ENCODE data around the gene LRIT3. TPM values are rescaled to one million over a fixed set of nuclear protein-coding genes. Genes with fewer than 3 reads are reported as not detected.

Gene LRIT3
- total RNA-seq, 1 experiment from 2014 or later: not detected

DNA sequence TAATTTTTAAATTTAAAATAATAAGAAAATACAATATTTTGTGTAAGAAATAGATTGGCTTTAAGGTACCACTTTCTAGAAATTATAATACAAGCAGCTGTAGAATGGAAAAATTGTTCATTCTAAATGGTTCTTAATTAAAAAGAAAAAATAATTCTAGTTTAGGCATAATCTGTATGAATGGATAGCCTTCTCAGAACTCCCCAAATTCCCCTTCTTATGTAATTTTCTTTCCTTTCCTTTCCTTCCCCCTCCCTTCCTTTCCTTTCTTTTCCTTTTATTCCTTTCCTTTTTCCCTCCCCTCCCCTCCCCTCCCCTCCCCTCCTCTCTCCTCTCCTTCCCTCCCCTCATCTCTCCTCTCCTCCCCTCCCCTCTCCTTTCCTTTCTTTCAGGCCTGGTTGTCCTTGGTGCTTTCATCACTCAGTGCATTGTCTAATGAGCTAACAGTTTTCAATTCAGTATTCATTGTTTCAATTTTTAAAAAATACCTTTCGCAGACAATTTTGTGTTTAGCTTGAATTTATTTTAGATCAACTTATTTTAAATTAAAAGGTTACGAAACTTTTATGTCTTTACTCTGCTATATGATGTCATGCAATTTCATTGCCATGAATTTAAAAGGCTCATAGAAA is 28.8 kb downstream of the LRIT3 start:
- no peak overlapping the region for H3K4me2 ChIP-seq
- intact Hi-C loops (cut with micrococcal nuclease; ENCODE audit: unreplicated experiment): no loop called here
- CTCF ChIA-PET: interaction anchor here (0.6 kb wide), 1 partner anchor 166 kb away, joined by 16 read pairs; no protein-coding TSS in a partner anchor
- no peaks in the 10 kb centered on the region for H3K36me3 ChIP-seq (ENCODE audit: low read depth)
- no peaks in the 10 kb centered on the region for H3K79me2 ChIP-seq (ENCODE audit: low read depth)
- H3K9me3 ChIP-seq (ENCODE audit: insufficient read depth, low read depth): no peaks in the 10 kb centered on the region
- no peak overlapping the region for H2AFZ ChIP-seq
- POLR2A ChIA-PET (ENCODE audit: unreplicated experiment): no interaction called here
- H3K27ac ChIP-seq: no peak overlapping the region
- H3K4me1 ChIP-seq (replicated peaks; ENCODE audit: insufficient read depth): no peaks in the 10 kb centered on the region
- no peaks in the 10 kb centered on the region for H4K20me1 ChIP-seq (ENCODE audit: insufficient read depth)
- no peak overlapping the region for H3K4me3 ChIP-seq
- DNase-seq: no peak
- H3F3A ChIP-seq (ENCODE audit: insufficient read depth, low read depth): no peaks in the 10 kb centered on the region
- H3K27me3 ChIP-seq (ENCODE audit: insufficient read depth, low read depth): no peaks in the 10 kb centered on the region
- H3K9me2 ChIP-seq (ENCODE audit: insufficient read depth): no peaks in the 10 kb centered on the region
- no TSS peak for BruUV-seq (replicated peaks)
- no peak for TF ChIP-seq EZH2 (IDR thresholded peaks at IDR 0.05; ENCODE audit: low read depth)
- TF ChIP-seq CTCF (conservative IDR thresholded peaks at IDR 0.05): no peak

DNA sequence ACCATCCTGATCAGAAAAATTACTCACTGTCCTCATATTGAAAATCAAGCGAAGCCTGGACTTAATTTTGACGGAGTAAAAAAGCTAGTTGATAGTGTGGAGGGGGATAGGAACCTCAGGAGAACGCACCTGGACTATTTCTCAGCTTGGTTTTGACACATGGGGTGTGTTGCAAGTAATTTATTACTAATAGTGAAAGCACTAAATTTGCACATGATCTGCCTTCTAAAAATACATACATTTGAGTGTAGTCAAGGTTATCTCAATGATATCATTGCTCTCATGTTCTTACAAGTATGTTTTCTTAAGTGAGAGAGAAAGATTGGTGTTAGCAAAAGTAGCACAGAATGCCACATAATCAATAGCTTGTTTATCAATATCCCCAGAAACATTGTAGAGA is 29.5 kb downstream of the LRIT3 start:
- TF ChIP-seq EZH2 (IDR thresholded peaks at IDR 0.05; ENCODE audit: low read depth) (no peak), CTCF (conservative IDR thresholded peaks at IDR 0.05) (no peak)
- CTCF ChIA-PET: interaction anchor here (0.6 kb wide), 1 partner anchor 166 kb away, joined by 16 read pairs; no protein-coding TSS in a partner anchor
- no peaks in the 10 kb centered on the region for H3K9me2 ChIP-seq (ENCODE audit: insufficient read depth)
- POLR2A ChIA-PET (ENCODE audit: unreplicated experiment): no interaction called here
- H3K4me1 ChIP-seq (replicated peaks; ENCODE audit: insufficient read depth): no peaks in the 10 kb centered on the region
- no peaks in the 10 kb centered on the region for H3K27me3 ChIP-seq (ENCODE audit: insufficient read depth, low read depth)
- H4K20me1 ChIP-seq (ENCODE audit: insufficient read depth): no peaks in the 10 kb centered on the region
- H3F3A ChIP-seq (ENCODE audit: insufficient read depth, low read depth): no peaks in the 10 kb centered on the region
- intact Hi-C loops (cut with micrococcal nuclease; ENCODE audit: unreplicated experiment): no loop called here
- no peak overlapping the region for H3K4me3 ChIP-seq
- BruUV-seq (replicated peaks): no TSS peak
- no peaks in the 10 kb centered on the region for H3K9me3 ChIP-seq (ENCODE audit: insufficient read depth, low read depth)
- H2AFZ ChIP-seq: no peak overlapping the region
- H3K79me2 ChIP-seq (ENCODE audit: low read depth): no peaks in the 10 kb centered on the region
- H3K36me3 ChIP-seq (ENCODE audit: low read depth): no peaks in the 10 kb centered on the region
- no peak overlapping the region for H3K27ac ChIP-seq
- DNase-seq: no peak
- H3K4me2 ChIP-seq: no peak overlapping the region

GRCh38 chr4:109878355-109878754 is 30.4 kb downstream of the LRIT3 start:
- Histone ChIP-seq H2AFZ (no peak overlapping the region), H3K36me3 (ENCODE audit: low read depth) (no peaks in the 10 kb centered on the region), H3F3A (ENCODE audit: insufficient read depth, low read depth) (no peaks in the 10 kb centered on the region), H3K27me3 (ENCODE audit: insufficient read depth, low read depth) (no peaks in the 10 kb centered on the region), H3K4me2 (no peak overlapping the region), H3K9me3 (ENCODE audit: insufficient read depth, low read depth) (no peaks in the 10 kb centered on the region), H3K4me3 (no peak overlapping the region), H3K79me2 (ENCODE audit: low read depth) (no peaks in the 10 kb centered on the region), H3K9me2 (ENCODE audit: insufficient read depth) (no peaks in the 10 kb centered on the region), H4K20me1 (ENCODE audit: insufficient read depth) (no peaks in the 10 kb centered on the region), H3K27ac (no peak overlapping the region), H3K4me1 (replicated peaks; ENCODE audit: insufficient read depth) (no peaks in the 10 kb centered on the region)
- ChIA-PET POLR2A (ENCODE audit: unreplicated experiment) (no interaction called here), CTCF (no interaction called here)
- BruUV-seq (replicated peaks): no TSS peak
- TF ChIP-seq CTCF (conservative IDR thresholded peaks at IDR 0.05): no peak
- no peak for TF ChIP-seq EZH2 (IDR thresholded peaks at IDR 0.05; ENCODE audit: low read depth)
- DNase-seq: no peak
- intact Hi-C loops (cut with micrococcal nuclease; ENCODE audit: unreplicated experiment): no loop called here

Measured in PC-9 (cell line).